Muscle of back (tissue), 11 donors: ENCODE results near the gene GPR39. TPM values are rescaled to one million over a fixed set of nuclear protein-coding genes. Genes with fewer than 3 reads are reported as not detected.

Source experiments
- DNase-seq, 3 donors: peaks; one replicate each; pipeline versions ENCODE4 v3.0.0 to v3.0.0-alpha.2; 2013
- polyA plus RNA-seq, 10 donors: library from polyadenylated mRNA; unstranded; fragments of 120-200 nt; gene quantifications; one replicate each; pipeline ENCODE4 v1.2.1, GENCODE V29; 2013; ENCODE audit not compliant: insufficient read length in 10 of 10

GPR39 gene
- polyA plus RNA-seq, 10 donors = 0.08 to 0.27 (median 0.16) TPM; not detected in 1

GRCh38 chr2:132640116-132640515 is 223.5 kb downstream of the GPR39 start:
- DNase-seq = no peak

GRCh38 chr2:132641819-132642218 is 225.2 kb downstream of the GPR39 start:
- no peak for DNase-seq

GRCh38 chr2:132642415-132642814 is 225.8 kb downstream of the GPR39 start:
- no peak for DNase-seq

GRCh38 chr2:132645176-132645575 is 228.6 kb downstream of the GPR39 start:
- no peak for DNase-seq

GRCh38 chr2:132645722-132646539 is 229.3 kb downstream of the GPR39 start:
- DNase-seq = no peak

- DNase-seq = no peak
Measured at GRCh38 chr2:132646540-132647108, 230.0 kb downstream of the GPR39 start.

- DNase-seq = no peak
Measured at GRCh38 chr2:132651115-132652045, 234.8 kb downstream of the GPR39 start.

- no peak for DNase-seq
Measured at GRCh38 chr2:132652474-132652873, 235.9 kb downstream of the GPR39 start.

GRCh38 chr2:132654335-132654734 is 237.7 kb downstream of the GPR39 start:
- DNase-seq = no peak

- DNase-seq = no peak
Measured at GRCh38 chr2:132654968-132655367, 238.4 kb downstream of the GPR39 start.

GRCh38 chr2:132656266-132656975 is 239.8 kb downstream of the GPR39 start:
- DNase-seq = peak in 2 of 3 donors; percentile 58 to 74

- no peak for DNase-seq
Measured at GRCh38 chr2:132659331-132659730, 242.7 kb downstream of the GPR39 start.

GRCh38 chr2:132662732-132663131 is 246.1 kb downstream of the GPR39 start:
- no peak for DNase-seq

GRCh38 chr2:132664096-132664495 is 247.5 kb downstream of the GPR39 start:
- no peak for DNase-seq

GRCh38 chr2:132665401-132666140 is 249.0 kb downstream of the GPR39 start:
- DNase-seq = no peak

- DNase-seq = no peak
Measured at GRCh38 chr2:132667706-132668105, 251.1 kb downstream of the GPR39 start.

- no peak for DNase-seq
Measured at GRCh38 chr2:132668189-132668823, 251.7 kb downstream of the GPR39 start.

GRCh38 chr2:132668987-132669907 is 252.6 kb downstream of the GPR39 start:
- peak in 1 of 3 donors; percentile 65 for DNase-seq

- peak in 1 of 3 donors; percentile 72 for DNase-seq
Measured at GRCh38 chr2:132669908-132670495, 253.4 kb downstream of the GPR39 start, which contains the start of gene LYPD1. Gene LYPD1, minus strand, starts transcription at chr2:132670205. Its CDS starts 273 bp downstream, at chr2:132669932.
